Non-pigmented ciliary epithelial cell (primary cell): Measurements from ENCODE around the gene PDP2.
"Not testable (repeated sequence)": the region's sequence is repeated elsewhere in the genome, so short reads cannot be mapped to it uniquely, and the experiment has no call there.

Experiments
- DNase-seq: peaks from one replicate; pipeline ENCODE4 v3.0.0-alpha.2; 2010; ENCODE audit warnings: low read depth

The PDP2 gene

GRCh38 chr16:66886321-66886720 lies 6.0 kb downstream of the PDP2 start:
- no peak for DNase-seq

DNA sequence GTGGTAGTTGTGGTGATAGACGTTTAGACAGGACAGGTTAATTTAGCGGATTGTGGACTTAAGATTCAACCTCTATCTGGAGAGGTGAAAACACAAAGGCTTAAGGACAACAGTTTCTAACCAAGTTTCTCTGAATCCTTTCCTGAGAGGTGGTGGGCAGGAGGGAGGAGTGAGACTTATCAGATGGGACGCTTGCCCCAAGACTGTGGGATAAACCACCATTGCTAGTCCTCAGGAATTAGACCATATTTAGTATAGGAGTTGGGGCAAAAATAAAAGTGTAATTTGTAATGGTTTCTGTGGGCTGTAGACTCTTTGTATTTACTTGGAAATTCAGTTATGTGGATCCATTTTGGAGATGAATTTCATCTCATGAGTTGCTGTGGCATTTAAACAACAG lies 6.6 kb downstream of the PDP2 start:
- DNase-seq, result no peak

GRCh38 chr16:66888647-66889615 lies 8.6 kb downstream of the PDP2 start:
- no peak for DNase-seq

DNA sequence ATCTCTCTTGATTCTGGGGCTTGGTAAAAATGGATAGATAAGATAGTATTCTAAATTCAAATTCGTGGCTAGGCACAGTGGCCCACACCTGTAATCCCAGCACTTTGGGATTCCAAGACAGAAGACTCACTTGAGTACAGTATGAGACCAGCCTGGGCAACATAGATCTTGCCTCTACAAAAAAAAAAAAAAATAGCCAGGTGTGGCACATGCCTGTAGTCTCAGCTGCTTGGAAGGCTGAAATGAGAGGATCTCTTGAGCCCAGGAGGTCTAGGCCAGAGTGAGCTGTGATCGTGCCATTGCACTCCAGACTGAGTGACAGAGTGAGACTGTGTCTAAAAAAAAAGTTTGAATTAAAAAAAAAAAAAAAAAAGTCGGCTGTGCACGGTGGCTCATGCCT lies 9.3 kb downstream of the PDP2 start:
- no peak for DNase-seq

DNA sequence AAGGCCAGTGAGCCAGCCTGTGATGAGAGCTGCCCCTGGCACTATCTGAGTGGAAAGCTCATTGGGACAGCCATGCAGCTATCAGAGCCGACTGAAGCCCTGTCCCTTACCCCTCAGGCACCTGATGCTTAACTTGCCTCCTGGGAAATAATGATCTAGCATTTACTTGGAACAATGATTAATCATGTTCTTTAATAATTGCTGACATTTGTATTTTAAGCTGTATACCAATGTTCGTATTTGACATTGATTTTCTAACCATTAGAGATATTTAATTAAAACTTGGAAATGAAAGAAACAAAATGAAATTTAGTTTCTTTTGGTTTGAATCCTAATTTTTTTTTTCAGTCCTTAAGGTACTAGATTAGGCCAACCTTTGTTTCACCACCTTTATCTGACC lies 10.5 kb downstream of the PDP2 start:
- DNase-seq, result no peak

- no peak for DNase-seq
Measured at GRCh38 chr16:66891360-66891759, 11.0 kb downstream of the PDP2 start.

DNA sequence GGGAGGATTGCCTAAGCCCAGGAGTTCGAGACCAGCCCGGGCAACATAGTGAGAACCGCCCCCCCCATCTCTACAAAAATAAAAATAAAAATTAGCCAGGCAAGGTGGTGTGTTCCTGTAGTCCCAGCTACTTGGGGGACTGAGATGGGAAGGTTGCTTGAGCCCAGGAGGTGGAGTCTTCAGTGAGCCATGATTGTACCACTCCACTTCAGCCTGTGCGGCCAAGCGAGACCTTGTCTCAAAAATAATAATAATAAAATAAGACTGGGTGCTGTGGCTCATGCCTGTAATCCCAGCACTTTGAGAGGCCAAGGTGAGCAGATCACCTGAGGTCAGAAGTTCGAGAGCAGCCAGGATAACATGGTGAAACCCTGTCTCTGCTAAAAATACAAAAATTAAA lies 11.5 kb downstream of the PDP2 start:
- DNase-seq, result no peak

DNA sequence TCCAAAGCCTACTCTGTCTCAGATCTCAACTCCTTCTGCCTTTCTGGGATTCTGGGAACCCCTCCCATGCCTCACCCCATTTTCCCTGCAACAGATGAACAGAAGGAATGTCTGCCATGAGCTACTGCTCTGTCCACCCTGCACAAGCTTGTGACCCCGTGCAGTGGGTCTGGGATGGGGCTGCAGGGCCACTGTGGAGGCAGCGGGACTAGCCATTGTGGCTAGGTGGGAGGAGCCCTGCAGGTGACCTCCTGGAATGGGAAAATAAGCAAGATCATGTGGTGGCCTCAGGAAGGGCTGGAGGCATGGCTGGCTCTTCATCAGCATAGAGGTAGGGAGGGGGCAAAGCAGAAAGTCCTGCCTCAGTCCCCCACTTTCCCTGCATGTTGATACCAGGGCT lies 13.7 kb downstream of the PDP2 start:
- no peak for DNase-seq

GRCh38 chr16:66894948-66895688 lies 14.8 kb downstream of the PDP2 start:
- DNase-seq, result no peak

DNA sequence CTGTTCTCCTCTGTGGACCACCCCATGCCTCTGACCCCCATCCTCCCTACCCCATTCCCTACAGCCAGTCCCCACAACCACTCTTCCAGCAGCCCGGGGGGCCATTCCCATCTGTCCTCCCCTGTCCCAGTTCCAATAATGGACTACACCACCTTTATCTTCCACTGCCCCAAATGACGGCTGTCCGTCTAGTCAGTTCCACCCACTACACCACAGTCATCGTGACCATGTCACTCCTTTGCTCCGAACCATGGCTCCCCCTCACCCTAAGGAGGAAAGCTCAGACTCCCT lies 15.3 kb downstream of the PDP2 start:
- DNase-seq, result no peak

DNA sequence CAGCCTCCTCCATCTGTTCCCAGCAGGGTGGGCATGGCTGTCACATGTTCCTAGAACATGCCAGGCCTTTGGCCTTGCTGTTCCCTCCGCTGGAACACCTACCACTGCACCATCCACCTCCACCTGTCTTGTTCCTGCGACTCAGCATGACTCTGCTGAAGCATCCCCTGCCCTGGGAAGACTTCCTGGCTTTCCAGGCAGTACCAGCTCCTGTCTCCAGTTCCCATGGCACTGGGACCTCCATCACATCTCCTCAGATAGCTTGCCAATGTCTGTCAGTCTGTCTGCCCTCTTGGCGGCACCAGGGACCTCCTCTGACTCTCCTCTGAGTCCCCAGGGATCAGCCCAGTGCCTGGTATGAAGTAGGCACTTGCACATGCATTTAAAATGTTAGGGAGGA lies 15.7 kb downstream of the PDP2 start:
- no peak for DNase-seq

GRCh38 chr16:66896682-66897081 lies 16.4 kb downstream of the PDP2 start:
- not testable (repeated sequence) for DNase-seq

DNA sequence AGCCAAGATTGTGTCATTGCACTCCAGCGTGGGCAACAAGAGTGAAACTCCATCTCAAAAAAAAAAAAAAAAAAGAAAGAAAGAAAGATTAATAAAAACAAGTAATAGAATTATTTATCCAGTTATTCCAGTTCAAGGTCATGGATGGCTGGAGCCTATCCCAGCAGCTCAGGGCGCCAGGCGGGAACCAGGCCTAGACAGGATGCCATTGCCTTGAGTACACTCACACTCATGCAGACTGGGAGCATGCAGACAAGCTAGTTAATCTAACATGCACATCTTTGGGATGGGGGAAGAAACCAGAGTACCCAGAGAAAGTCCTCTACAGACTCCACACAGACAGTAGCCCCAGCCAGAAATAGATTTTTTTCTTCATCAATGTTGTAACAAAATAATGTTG lies 17.9 kb downstream of the PDP2 start:
- DNase-seq, result no peak

DNA sequence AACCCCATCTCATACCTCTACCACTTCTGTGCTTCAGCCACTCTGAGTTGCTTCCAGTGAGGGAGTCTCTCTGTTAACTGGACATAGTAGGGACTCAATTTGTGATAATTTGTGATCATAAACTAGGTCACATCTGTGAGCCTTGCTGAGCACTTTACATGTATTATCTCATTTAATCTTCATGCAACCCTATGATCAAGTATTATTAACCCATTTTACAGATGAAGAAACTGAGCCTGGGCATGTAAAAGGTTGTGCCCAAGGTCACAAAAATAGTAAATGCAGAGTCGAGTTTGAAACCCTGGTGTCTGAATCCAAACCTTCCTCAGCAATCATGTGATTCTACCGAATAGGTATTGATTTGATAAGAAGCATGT lies 18.6 kb downstream of the PDP2 start:
- DNase-seq, result no peak

GRCh38 chr16:66899310-66899944 lies 19.1 kb downstream of the PDP2 start:
- DNase-seq, result no peak

- peak; percentile 38 for DNase-seq
Measured at GRCh38 chr16:66899945-66900710, 19.8 kb downstream of the PDP2 start.

- DNase-seq, result no peak
Measured at GRCh38 chr16:66900721-66901441, 20.6 kb downstream of the PDP2 start.

GRCh38 chr16:66901626-66902025 lies 21.3 kb downstream of the PDP2 start:
- DNase-seq, result no peak

DNA sequence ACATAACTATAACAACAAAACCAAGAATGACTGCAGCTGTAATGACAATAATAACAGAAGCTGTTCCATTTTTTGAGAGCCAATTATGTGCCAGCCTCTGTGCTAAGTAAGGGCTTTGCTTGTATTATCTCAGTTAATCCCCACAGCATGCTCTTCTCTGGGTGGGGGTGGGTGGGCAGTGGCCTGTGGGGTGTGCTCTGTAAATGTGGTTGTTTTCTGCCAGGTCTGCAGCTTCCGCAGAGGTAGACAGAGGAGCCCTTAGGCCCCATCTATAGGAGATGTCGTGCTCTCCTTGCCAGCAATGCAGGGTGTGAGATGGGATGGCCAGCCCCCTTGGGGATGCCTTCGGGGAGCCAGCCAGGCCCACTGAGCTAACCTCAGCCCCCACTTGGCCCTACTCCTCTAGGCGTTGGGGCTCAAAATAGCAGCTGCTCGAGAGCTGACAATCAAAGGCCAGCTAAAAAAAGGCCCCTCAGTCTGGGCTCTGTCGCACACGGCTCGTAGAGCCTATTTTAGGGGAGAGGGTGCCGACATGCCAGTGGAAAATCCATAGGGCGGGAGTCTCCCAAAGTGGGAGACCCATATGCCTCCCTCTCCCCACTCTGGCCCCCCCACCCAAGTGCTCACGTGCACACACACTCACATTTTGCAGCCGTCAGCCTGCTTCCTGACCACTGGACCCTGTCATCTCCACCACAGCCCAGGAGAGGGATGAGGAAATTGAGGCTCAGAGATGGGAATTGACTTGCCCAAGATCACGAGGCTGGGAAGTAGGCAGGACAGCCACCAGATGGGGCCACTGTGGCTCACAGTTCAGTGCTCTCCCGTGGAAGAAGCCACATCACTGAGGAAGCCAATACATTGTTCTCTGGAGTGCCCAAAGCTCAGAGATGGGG lies 22.6 kb downstream of the PDP2 start:
- DNase-seq, result no peak
